Muscle of leg (tissue), 11 donors: ENCODE data around the gene ZNF668. TPM values are rescaled to one million over a fixed set of nuclear protein-coding genes. Genes with fewer than 3 reads are reported as not detected.
A peak's percentile ranks its signal among the peaks of the same experiment; 100 is the strongest.

Experiments used
- DNase-seq: peaks from one replicate; pipeline ENCODE4 v3.0.0; 2013
- H3K27ac ChIP-seq: one replicate; pipeline ENCODE4 v1.5.1; 2013; ENCODE audit warnings: mild to moderate bottlenecking, low read length, control low read depth
- H3K27me3 ChIP-seq: one replicate; pipeline ENCODE4 v1.6.1; 2013; ENCODE audit warnings: low read length; ENCODE audit not compliant: control insufficient read depth, insufficient read depth
- H3K36me3 ChIP-seq: one replicate; pipeline ENCODE4 v1.6.1; 2013; ENCODE audit warnings: low read length; ENCODE audit not compliant: control insufficient read depth, insufficient read depth
- H3K4me1 ChIP-seq: one replicate; pipeline ENCODE4 v1.6.1; 2013; ENCODE audit warnings: low read length; ENCODE audit not compliant: control insufficient read depth, insufficient read depth
- H3K4me3 ChIP-seq: one replicate; pipeline ENCODE4 v1.5.1; 2013; ENCODE audit warnings: low read length, control low read depth
- H3K9me3 ChIP-seq: replicated peaks from 2 replicates; pipeline ENCODE4 v1.6.1; 2013; ENCODE audit warnings: low read depth, low read length; ENCODE audit not compliant: control insufficient read depth
- WGBS: methylation state at CpG from one replicate; pipeline ENCODE4 v1.1.5; 2013; ENCODE audit warnings: missing lambda C conversion rate; ENCODE audit not compliant: insufficient coverage; 5-methylcytosine and 5-hydroxymethylcytosine counted together
- polyA plus RNA-seq, 8 donors: library from polyadenylated mRNA; unstranded; fragments of 120-200 nt; gene quantifications; one replicate each; pipeline versions ENCODE4 v1.2.1 to v1.2.3, GENCODE V29; 2013; ENCODE audit warnings: inconsistent platforms in 1 of 8, low replicate concordance in 1 of 8; ENCODE audit not compliant: insufficient read length in 8 of 8, insufficient read depth in 1 of 8
- total RNA-seq: library from RNA; stranded (reverse); fragments of 120-200 nt; gene quantifications from one replicate; pipeline ENCODE4 v1.2.4, GENCODE V29; 2013

The ZNF668 gene
- total and polyA plus RNA-seq, 9 donors: 4.3 to 12.3 (median 10.5) TPM

GRCh38 chr16:31111881-31112466 lies 37.9 kb upstream of the ZNF668 start:
- 96% methylated on average over 21 of the region's 23 CpGs for WGBS
- Histone ChIP-seq H3K9me3 (no peaks in the 10 kb centered on the region), H3K4me1 (peaks cover 26% of the 10 kb centered on the region), H3K4me3 (no peak overlapping the region), H3K27ac (no peak overlapping the region), H3K36me3 (peaks cover 43% of the 10 kb centered on the region), H3K27me3 (no peaks in the 10 kb centered on the region)
- DNase-seq: peak; percentile 7

DNA sequence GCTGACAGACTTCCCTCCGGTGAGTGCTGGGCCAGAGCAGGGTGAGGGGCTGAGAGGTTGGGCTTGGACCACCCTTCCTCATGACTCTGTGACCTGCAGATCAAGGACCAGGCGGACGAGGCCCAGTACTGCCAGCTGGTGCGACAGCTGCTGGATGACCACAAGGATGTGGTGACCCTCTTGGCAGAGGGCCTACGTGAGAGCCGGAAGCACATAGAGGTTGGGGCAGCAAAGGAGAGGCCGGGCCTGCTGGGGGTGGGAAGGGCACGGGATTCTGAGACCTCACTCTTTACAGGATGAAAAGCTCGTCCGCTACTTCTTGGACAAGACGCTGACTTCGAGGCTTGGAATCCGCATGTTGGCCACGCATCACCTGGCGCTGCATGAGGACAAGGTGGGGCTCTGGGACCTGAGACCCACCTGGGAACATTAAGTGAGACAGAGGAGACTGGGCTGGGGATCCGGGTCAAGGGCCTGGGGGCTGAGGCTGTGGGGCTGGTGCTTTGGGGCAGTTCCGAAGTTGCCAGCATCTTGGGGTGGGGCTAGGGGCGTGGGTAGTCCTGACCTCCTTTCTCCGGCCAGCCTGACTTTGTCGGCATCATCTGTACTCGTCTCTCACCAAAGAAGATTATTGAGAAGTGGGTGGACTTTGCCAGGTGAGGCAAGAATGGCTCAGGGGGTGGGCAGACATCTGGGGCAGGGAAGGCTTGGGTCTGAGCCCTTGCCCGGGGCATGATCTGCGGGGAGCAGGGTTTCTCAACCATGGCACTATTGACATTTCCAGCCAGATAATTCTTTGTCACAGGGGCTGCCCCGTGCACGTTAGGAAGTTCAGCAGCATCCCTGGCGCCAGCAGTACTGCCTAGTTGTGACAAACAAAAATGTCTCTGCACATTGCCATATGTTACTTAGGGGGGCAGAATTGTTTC lies 36.3 kb upstream of the ZNF668 start:
- H3K27me3 ChIP-seq: no peaks in the 10 kb centered on the region
- H3K4me3 ChIP-seq: no peak overlapping the region
- 85% methylated on average over 19 of the region's 26 CpGs for WGBS
- H3K36me3 ChIP-seq: peaks cover 43% of the 10 kb centered on the region
- no peak overlapping the region for H3K27ac ChIP-seq
- peak; percentile 44 for DNase-seq
- peaks cover 27% of the 10 kb centered on the region for H3K4me1 ChIP-seq
- H3K9me3 ChIP-seq: no peaks in the 10 kb centered on the region

GRCh38 chr16:31109622-31110021 lies 35.6 kb upstream of the ZNF668 start:
- H3K4me3 ChIP-seq: no peak overlapping the region
- peaks cover 27% of the 10 kb centered on the region for H3K4me1 ChIP-seq
- peaks cover 43% of the 10 kb centered on the region for H3K36me3 ChIP-seq
- H3K9me3 ChIP-seq: no peaks in the 10 kb centered on the region
- DNase-seq: no peak
- 93% methylated on average over 8 of the region's 12 CpGs for WGBS
- no peaks in the 10 kb centered on the region for H3K27me3 ChIP-seq
- H3K27ac ChIP-seq: no peak overlapping the region

GRCh38 chr16:31108794-31109558 lies 34.9 kb upstream of the ZNF668 start:
- WGBS: 20% methylated on average over 9 of the region's 57 CpGs
- Histone ChIP-seq H3K27ac (peak overlapping the region; percentile 20), H3K4me3 (peak overlapping the region; percentile 76), H3K27me3 (no peaks in the 10 kb centered on the region), H3K4me1 (peaks cover 27% of the 10 kb centered on the region), H3K9me3 (no peaks in the 10 kb centered on the region), H3K36me3 (peaks cover 43% of the 10 kb centered on the region)
- no peak for DNase-seq

GRCh38 chr16:31108035-31108793 lies 34.2 kb upstream of the ZNF668 start, which contains the start of gene BCKDK:
Gene BCKDK (plus strand): TSS chr16:31108386. CDS start chr16:31109224, 838 bp downstream.
- Histone ChIP-seq H3K36me3 (peaks cover 39% of the 10 kb centered on the region), H3K4me1 (peaks cover 27% of the 10 kb centered on the region), H3K9me3 (no peaks in the 10 kb centered on the region), H3K27ac (peak within 1 kb of the TSS; percentile 20), H3K4me3 (peak within 1 kb of the TSS; percentile 76), H3K27me3 (no peaks in the 10 kb centered on the region)
- peak; percentile 86 for DNase-seq
- WGBS: 3% methylated on average over 61 of the region's 68 CpGs

GRCh38 chr16:31107465-31107867 lies 33.4 kb upstream of the ZNF668 start:
- 77% methylated on average over 3 of the region's 6 CpGs for WGBS
- no peaks in the 10 kb centered on the region for H3K27me3 ChIP-seq
- no peak overlapping the region for H3K27ac ChIP-seq
- no peaks in the 10 kb centered on the region for H3K9me3 ChIP-seq
- peaks cover 33% of the 10 kb centered on the region for H3K36me3 ChIP-seq
- no peak for DNase-seq
- H3K4me1 ChIP-seq: peaks cover 27% of the 10 kb centered on the region
- H3K4me3 ChIP-seq: no peak overlapping the region

GRCh38 chr16:31106509-31107464 lies 32.7 kb upstream of the ZNF668 start:
- Histone ChIP-seq H3K36me3 (peaks cover 26% of the 10 kb centered on the region), H3K9me3 (no peaks in the 10 kb centered on the region), H3K27ac (no peak overlapping the region), H3K4me1 (peaks cover 27% of the 10 kb centered on the region), H3K27me3 (no peaks in the 10 kb centered on the region), H3K4me3 (no peak overlapping the region)
- 80% methylated on average over 11 of the region's 28 CpGs for WGBS
- DNase-seq: no peak

- Histone ChIP-seq H3K36me3 (peaks cover 15% of the 10 kb centered on the region), H3K4me1 (peaks cover 27% of the 10 kb centered on the region), H3K9me3 (no peaks in the 10 kb centered on the region), H3K4me3 (no peak overlapping the region), H3K27ac (no peak overlapping the region), H3K27me3 (no peaks in the 10 kb centered on the region)
- WGBS: 5% methylated on average over 15 of the region's 33 CpGs
- DNase-seq: peak; percentile 66
These were observed 31.7 kb upstream of the ZNF668 start for GRCh38 chr16:31105677-31106213.
